NCI-H2227 (cell line): ENCODE measurements around the gene TKT.

Experiments used
- DNase-seq: peaks from one replicate; lab custom pipeline; 2025; ENCODE audit not compliant: unreplicated experiment; lab: John Stamatoyannopoulos, UW

Gene TKT

DNA sequence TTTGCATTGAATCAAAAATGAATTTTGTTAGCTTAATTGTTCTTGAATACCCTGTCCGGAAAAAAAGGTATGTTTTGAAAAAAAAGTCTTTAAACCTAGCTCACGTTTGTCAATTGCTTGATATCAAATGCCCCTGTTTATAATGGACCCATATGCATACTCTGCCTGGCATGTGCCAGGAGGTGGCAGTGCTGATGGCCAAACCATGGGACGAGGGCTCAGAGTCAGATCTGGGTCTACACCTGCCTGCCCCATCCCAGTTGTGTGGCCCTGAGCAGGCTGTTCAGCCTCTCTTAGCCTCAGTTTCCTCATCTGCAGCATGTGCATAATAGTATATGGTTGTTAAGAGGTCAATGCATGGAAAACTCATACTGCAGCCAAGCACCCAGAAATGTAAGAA is 56.0 kb downstream of the TKT start:
- no peak for DNase-seq

- no peak for DNase-seq
Measured at GRCh38 chr3:53198996-53199395, 56.8 kb downstream of the TKT start.

DNA sequence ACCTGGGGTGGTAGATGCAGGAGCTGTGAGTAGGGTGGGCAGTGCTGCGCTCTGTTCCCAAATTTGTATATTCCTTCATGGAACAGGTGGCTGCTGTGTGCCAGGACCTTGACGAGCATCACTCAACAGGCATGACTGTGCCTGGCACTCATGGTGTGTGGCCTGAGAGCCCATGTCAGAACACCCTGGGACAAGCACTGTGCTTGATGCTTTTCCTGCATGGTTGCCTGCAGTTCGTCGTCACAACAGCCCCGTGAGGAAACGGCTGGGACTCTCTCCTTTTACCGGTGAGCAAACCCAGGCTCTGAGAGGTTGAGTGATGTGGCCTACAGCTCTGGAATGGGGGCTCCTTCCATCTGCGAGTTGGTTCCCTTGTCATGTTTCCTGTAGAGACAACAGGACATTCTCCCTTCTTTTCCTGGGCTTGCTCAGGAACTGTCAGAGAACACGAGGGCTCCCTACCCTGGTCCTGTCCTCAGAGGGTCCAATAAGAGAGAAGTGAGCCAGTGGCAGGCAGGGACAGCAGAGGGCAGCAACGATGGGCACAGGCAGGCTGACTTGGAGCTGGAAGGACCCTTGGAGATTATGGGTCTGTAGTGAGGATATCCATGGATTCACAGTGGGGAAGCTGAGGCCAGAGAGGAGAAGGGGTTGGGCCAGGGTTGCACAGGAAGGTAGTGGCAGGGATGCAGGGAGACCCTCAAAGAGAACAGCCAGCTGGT is 57.4 kb downstream of the TKT start:
- no peak for DNase-seq

DNA sequence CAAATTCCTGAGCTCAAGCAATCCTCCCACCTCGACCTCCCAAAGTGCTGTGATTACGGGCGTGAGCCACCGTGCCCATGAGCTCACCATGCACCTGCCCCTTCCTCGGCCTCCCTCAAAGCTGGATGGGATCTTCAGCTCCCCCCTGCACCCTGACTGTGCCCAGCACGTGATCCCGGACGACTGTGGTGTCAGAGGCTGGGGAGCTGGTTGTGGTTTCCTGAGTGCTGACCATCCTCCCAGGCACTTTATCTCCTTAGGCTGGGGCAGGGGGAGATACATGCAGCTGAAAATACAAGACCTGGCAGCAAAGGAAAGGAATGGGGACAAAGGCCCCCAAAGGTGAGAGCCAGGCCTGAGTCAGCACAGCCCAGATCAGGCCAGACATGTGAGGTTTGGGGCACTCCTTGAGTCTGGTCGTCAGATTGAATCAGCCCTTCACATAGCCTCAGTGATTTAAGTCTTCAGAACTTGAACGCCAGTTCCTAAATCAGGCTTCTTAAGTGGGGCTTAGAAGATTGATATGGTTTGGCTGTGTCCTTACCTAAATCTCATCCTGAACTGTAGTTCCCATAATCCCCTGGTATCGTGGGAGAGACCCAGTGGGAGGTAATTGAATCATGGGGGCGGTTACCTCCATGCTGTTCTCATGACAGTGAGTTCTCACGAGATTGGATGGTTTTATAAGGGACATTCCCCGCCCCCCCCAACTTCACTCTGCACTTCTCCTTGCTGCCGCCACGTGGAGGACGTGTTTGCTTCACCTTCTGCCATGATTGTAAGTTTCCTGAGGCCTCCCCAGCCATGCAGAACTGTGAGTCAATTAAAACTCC is 59.0 kb downstream of the TKT start:
- DNase-seq, result no peak

DNA sequence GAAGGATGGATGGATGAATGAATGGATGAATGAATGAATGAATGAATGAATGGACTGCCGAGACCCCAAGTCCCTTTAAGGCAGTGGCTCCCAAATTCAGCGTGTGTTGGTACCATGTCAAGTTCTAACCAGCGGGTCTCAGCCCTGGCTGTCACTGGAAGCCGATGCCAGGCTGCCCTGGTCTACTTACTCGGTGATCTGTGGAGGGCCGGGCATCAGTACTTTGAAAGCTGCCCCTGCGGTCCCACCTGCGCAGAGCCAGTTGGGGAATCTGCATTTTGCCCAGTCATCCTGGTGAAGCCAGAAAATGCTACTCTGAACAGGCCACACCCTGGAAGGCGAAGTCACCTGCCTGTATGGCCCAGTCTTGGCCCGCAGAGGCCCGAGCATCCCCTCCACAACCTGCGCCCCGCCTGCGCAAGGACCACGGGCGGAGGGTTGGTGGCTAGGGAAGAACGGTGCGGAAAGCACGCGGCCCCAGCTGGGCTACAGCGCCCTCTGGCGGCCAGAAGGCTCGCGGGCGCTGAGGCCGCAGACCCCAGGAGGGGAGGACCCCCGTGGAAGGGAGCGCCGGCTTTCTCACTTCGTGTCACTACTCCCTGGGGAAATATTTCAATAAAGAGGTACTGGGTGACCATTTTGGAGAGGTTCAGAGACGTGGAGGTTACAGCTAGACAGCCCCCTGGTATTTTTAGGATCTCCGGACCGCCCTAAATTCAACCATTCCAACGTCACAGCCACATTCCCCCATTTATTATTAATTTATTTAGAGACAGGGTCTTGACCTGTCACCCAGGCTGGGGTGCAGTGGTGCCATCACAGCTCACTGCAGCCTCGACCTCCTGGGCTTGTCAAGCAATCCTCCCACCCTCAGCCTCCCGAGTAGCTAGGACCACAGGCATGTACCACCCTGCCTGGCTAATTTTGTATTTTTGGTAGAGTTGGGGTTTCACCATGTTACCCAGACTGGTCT is 59.9 kb downstream of the TKT start:
- peak; percentile 24 for DNase-seq

GRCh38 chr3:53195066-53195450 is 60.8 kb downstream of the TKT start:
- no peak for DNase-seq

- no peak for DNase-seq
Measured at GRCh38 chr3:53194210-53195065, 61.4 kb downstream of the TKT start.

DNA sequence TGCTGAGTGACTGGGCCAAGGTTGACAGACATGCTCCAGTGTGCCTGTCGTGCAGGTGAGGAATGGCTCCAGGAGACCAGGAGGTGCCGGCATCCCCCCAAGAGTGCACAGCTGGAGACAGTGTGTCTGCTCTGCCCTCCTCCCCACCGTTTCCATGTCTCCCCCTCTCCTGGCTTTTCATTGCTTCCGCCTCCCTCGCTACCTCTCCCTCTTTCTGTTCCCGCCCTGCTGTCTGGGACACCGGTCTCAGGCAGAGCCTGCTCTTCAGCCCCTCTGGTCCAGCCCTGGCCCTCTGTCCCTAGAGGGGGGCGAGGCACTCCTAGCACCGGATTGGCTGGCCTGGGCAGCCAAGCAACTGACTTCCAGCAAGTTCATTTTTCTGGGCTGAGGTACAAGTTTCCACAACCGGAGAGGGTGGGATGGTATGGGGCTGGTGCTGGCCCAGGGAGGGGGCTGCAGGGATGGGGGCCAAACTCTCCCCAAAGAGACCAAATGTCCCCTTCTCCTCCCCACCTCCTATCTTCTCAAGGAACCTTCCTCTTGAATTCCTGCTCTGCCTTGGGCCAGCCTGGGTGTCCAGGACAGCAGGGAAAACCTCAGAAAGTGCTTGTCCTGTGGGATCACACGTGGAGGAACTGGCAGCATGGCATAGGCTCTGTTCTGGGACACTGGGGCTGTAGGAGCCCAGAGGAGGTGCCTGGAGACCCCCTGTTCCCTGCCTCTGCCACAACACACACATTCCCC is 62.2 kb downstream of the TKT start:
- no peak for DNase-seq

DNA sequence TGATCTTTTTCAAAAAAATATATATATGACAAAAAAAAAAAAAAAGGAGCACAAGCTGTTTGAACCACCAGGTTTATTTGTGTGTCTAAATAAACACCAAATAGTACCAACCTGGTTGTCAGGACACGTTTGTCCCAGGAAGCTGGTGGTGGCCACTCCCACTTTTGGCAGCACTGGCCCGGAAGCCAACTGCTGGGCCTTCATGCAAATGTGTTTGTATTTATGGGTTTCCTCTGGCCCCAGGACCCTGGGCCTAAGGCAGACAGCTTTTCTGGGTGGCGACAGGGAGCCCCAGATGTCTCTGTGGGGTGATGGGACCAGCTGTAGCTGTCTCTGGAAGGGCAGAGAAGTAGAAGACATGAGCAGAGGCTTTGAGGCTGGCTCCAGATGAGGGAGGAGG is 63.2 kb downstream of the TKT start:
- DNase-seq, result no peak

- no peak for DNase-seq
Measured at GRCh38 chr3:53191836-53192480, 63.9 kb downstream of the TKT start.

GRCh38 chr3:53190659-53191058 is 65.2 kb downstream of the TKT start:
- no peak for DNase-seq

GRCh38 chr3:53189276-53189675 is 66.5 kb downstream of the TKT start:
- no peak for DNase-seq

DNA sequence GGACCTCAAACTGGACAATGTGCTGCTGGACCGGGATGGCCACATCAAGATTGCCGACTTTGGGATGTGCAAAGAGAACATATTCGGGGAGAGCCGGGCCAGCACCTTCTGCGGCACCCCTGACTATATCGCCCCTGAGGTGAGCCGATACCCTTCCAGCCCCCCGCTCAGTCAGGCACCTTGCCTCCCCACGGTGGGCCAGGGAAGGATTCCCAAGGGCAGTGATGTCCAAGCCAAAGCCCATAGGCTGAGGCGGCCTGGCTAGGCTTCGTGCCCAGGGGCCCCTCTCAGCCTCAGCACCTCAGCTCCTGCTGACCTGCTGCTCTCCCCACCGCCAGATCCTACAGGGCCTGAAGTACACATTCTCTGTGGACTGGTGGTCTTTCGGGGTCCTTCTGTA is 67.1 kb downstream of the TKT start:
- no peak for DNase-seq

GRCh38 chr3:53188136-53188685 is 67.6 kb downstream of the TKT start:
- DNase-seq, result no peak

DNA sequence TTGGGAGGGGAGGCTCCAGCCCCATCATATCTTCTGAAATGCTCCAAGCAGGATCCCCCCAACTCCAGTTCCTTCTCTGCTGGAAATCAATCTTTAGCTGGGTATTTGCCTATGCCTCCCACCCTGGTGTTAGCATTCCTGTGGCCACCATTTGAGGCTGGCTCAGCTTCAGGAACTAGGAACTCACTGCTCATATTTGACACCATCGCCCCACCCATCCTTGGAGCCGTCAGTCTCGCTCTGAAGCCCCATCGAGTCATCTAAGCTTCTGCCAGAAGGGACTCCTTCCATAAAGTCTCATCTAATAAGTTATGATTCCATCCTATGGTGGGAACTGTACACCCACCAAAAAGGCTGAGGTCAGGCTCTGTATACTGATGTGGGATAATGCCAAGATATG is 68.4 kb downstream of the TKT start:
- DNase-seq, result no peak

DNA sequence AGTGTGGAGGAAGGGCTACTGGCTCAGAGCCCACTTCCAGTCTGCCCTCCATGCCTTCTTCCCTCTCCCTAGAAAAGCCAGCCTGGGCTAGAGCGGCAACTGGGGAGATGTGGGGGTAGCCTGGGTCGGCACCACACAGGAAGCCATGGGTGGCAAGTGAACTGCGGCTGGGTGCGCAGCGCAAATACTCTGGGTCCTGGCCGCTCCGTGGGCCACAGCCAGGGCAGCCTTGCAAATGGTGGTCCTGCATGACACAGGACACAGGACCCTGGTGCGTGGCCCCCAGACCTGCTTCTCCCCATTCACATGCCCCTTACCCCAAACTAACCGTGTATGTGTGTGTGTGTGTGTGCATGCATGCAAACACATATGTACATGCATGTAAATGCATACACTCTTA is 69.1 kb downstream of the TKT start:
- no peak for DNase-seq

DNA sequence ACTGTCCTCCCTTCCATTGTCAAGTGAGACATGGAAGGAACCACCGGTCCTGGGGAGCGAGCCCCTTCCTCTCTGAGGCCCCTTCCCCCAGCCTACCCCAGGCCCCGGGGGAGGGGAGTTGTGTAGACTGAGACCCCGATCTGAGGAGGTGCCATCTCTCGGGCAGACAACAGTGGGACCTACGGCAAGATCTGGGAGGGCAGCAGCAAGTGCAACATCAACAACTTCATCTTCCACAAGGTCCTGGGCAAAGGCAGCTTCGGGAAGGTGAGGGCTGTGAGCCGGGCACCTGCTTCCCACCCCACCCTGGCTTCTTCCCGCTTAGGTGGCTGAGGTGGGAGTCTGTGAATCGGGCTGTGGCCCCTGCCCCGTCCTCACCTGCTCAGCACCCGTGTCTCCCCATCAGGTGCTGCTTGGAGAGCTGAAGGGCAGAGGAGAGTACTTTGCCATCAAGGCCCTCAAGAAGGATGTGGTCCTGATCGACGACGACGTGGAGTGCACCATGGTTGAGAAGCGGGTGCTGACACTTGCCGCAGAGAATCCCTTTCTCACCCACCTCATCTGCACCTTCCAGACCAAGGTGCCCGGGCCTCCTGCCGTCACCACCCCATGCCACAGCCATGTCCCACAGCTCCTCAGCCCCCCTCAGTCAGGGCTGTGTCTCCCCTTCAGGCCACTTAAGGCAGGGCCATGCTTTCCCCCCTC is 69.9 kb downstream of the TKT start:
- DNase-seq, result no peak

DNA sequence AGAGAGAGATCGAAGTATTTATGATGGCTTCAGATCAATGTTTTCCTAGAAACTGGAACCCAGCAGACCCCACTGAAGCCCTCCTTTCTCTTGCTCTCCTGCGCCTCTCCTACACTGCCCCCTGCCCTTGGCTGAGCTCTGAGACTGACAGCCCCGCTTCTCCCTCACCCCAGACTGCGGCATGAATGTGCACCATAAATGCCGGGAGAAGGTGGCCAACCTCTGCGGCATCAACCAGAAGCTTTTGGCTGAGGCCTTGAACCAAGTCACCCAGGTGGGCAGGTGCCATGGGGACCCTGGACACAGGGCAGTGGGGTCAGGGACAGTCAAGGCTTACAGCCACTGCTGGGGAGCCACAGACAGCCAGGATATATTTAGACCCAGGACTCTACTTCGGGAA is 71.1 kb downstream of the TKT start:
- DNase-seq, result no peak
